H1 (cell line): ENCODE data around the gene BAD. TPM values are rescaled to one million over a fixed set of nuclear protein-coding genes. Genes with fewer than 3 reads are reported as not detected.

Experiments
- CTCF ChIA-PET: fragments of 300-600 bp; sonication (Branson Sonifier 250); formaldehyde crosslinking; loops from one replicate; lab custom pipeline; 2021; ENCODE audit not compliant: partially characterized antibody; lab: Charles Lee
- POLR2A ChIA-PET: fragments of 300-600 bp; sonication (Branson Sonifier 250); formaldehyde crosslinking; loops from one replicate; lab custom pipeline; 2021; ENCODE audit warnings: inconsistent platforms; ENCODE audit not compliant: partially characterized antibody; lab: Charles Lee
- DNase-seq, 2 experiments: peaks; one replicate each; pipeline versions ENCODE4 v3.0.0 to v3.0.0-alpha.2; 2010 to 2022; ENCODE audit warnings: low spot score in 2 of 2, low read depth in 1 of 2, mixed read lengths in 1 of 2
- FAIRE-seq: peaks from 2 replicates; lab custom pipeline; 2011; peaks lifted over from hg19 to GRCh38; lab: Jason Lieb, UNC
- H2AFZ ChIP-seq: 2 replicates; pipeline ENCODE4 v1.8.1; 2012; ENCODE audit warnings: low read length, inconsistent platforms
- H2AK5ac ChIP-seq: 2 replicates; pipeline ENCODE4 v1.6.1; 2013; ENCODE audit warnings: low read depth, low read length
- H2BK120ac ChIP-seq: replicated peaks from 2 replicates; pipeline ENCODE3; 2013; ENCODE audit warnings: low read depth, low read length, inconsistent platforms
- H2BK12ac ChIP-seq: 2 replicates; pipeline ENCODE4 v1.6.1; 2013; ENCODE audit warnings: low read depth, low read length
- H2BK15ac ChIP-seq: 2 replicates; pipeline ENCODE4 v1.6.1; 2013; ENCODE audit warnings: low read length
- H2BK20ac ChIP-seq: 2 replicates; pipeline ENCODE4 v1.6.1; 2013; ENCODE audit warnings: low read length
- H2BK5ac ChIP-seq: 2 replicates; pipeline ENCODE4 v1.6.1; 2013; ENCODE audit warnings: low read depth, low read length
- H3K14ac ChIP-seq: 2 replicates; pipeline ENCODE4 v1.6.1; 2013; ENCODE audit warnings: inconsistent platforms; ENCODE audit not compliant: insufficient read length
- H3K18ac ChIP-seq: 2 replicates; pipeline ENCODE4 v1.6.1; 2013; ENCODE audit warnings: low read length; ENCODE audit errors: extremely low read depth
- H3K23ac ChIP-seq: 2 replicates; pipeline ENCODE4 v1.6.1; 2013; ENCODE audit warnings: inconsistent platforms; ENCODE audit not compliant: insufficient read length
- H3K23me2 ChIP-seq: 2 replicates; pipeline ENCODE4 v1.6.1; 2013; ENCODE audit warnings: low read depth, low read length
- H3K27ac ChIP-seq: 2 replicates; pipeline ENCODE4 v1.6.1; 2011; ENCODE audit warnings: low read depth, low read length, inconsistent platforms
- H3K27me3 ChIP-seq, 4 experiments: replicated peaks in 1 of 4; 1 replicate in 1 of 4; 2 replicates in 3 of 4; pipeline versions ENCODE4 v1.6.1 to v1.8.1; 2011 to 2013; ENCODE audit warnings: low read length in 3 of 4, mild to moderate bottlenecking in 3 of 4, inconsistent platforms in 2 of 4, mixed read lengths in 2 of 4, moderate library complexity in 1 of 4; ENCODE audit not compliant: control insufficient read depth in 3 of 4, insufficient read depth in 3 of 4; ENCODE audit errors: extremely low read depth in 1 of 4
- H3K36me3 ChIP-seq, 4 experiments: 2 replicates each; pipeline versions ENCODE4 v1.6.1 to v1.8.1; 2011 to 2013; ENCODE audit warnings: mild to moderate bottlenecking in 4 of 4, low read length in 3 of 4, moderate library complexity in 2 of 4, control low read depth in 1 of 4, inconsistent platforms in 1 of 4; ENCODE audit not compliant: insufficient read depth in 4 of 4, control insufficient read depth in 2 of 4
- H3K4ac ChIP-seq: replicated peaks from 2 replicates; pipeline ENCODE3; 2013; ENCODE audit warnings: low read length, low read depth, mixed read lengths, inconsistent platforms; ENCODE audit not compliant: insufficient read length
- H3K4me1 ChIP-seq, 4 experiments: replicated peaks in 1 of 4; 1 replicate in 1 of 4; 2 replicates in 3 of 4; pipeline versions ENCODE4 v1.6.1 to v1.8.1; 2011 to 2013; ENCODE audit warnings: low read length in 3 of 4, inconsistent platforms in 2 of 4, mixed read lengths in 1 of 4; ENCODE audit not compliant: insufficient read depth in 4 of 4, control insufficient read depth in 3 of 4
- H3K4me2 ChIP-seq, 2 experiments: 2 replicates each; pipeline versions ENCODE4 v1.6.1 to v1.8.1; 2011 to 2013; ENCODE audit warnings: low read depth in 2 of 2, low read length in 2 of 2, control low read depth in 1 of 2, inconsistent platforms in 1 of 2, mild to moderate bottlenecking in 1 of 2; ENCODE audit not compliant: insufficient read depth in 1 of 2
- H3K4me3 ChIP-seq, 4 experiments: fragments of 200-600, 300-600 bp in 1 of 4; sonication (generic), shearing (Covaris generic), sonication (Bioruptor Twin) in 1 of 4; 2 replicates each; pipeline versions ENCODE4 v1.5.1 to v1.8.1; 2011 to 2016; ENCODE audit warnings: low read length in 4 of 4, low read depth in 3 of 4, control low read depth in 2 of 4, inconsistent platforms in 2 of 4, mild to moderate bottlenecking in 2 of 4, mixed read lengths in 1 of 4, moderate library complexity in 1 of 4; ENCODE audit not compliant: insufficient read depth in 2 of 4; ENCODE audit errors: extremely low read depth in 1 of 4
- H3K56ac ChIP-seq: replicated peaks from 2 replicates; pipeline ENCODE3; 2013; ENCODE audit warnings: low read depth, mild to moderate bottlenecking, mixed read lengths, low read length, inconsistent platforms; ENCODE audit not compliant: insufficient read length
- H3K79me1 ChIP-seq: 2 replicates; pipeline ENCODE4 v1.6.1; 2013; ENCODE audit warnings: low read depth, low read length, control low read depth
- H3K79me2 ChIP-seq, 2 experiments: 2 replicates each; pipeline versions ENCODE4 v1.6.1 to v1.8.1; 2012 to 2013; ENCODE audit warnings: low read length in 2 of 2, mild to moderate bottlenecking in 2 of 2, inconsistent platforms in 1 of 2; ENCODE audit not compliant: insufficient read depth in 2 of 2, control insufficient read depth in 1 of 2
- H3K9ac ChIP-seq, 4 experiments: replicated peaks in 1 of 4; 1 replicate in 1 of 4; 2 replicates in 3 of 4; pipeline versions ENCODE4 v1.6.1 to v1.8.1; 2011 to 2013; ENCODE audit warnings: low read depth in 3 of 4, low read length in 3 of 4, control low read depth in 2 of 4, mild to moderate bottlenecking in 2 of 4, moderate library complexity in 2 of 4, inconsistent platforms in 1 of 4; ENCODE audit errors: extremely low read depth in 1 of 4
- H3K9me3 ChIP-seq, 2 experiments: 2 replicates each; pipeline versions ENCODE4 v1.6.1 to v1.8.1; 2012 to 2013; ENCODE audit warnings: mild to moderate bottlenecking in 2 of 2, moderate library complexity in 2 of 2, control low read depth in 1 of 2, inconsistent platforms in 1 of 2, low read depth in 1 of 2, low read length in 1 of 2, mixed read lengths in 1 of 2; ENCODE audit not compliant: insufficient read depth in 2 of 2
- H4K20me1 ChIP-seq, 2 experiments: replicated peaks in 1 of 2; 2 replicates each; pipeline versions ENCODE3 to v1.8.1; 2011 to 2013; ENCODE audit warnings: inconsistent platforms in 2 of 2, low read length in 2 of 2, mild to moderate bottlenecking in 1 of 2; ENCODE audit not compliant: insufficient read depth in 2 of 2, control insufficient read depth in 1 of 2
- H4K5ac ChIP-seq: 2 replicates; pipeline ENCODE4 v1.6.1; 2013; ENCODE audit warnings: low read length, low read depth, mixed read lengths, inconsistent platforms; ENCODE audit not compliant: insufficient read length
- H4K8ac ChIP-seq: 2 replicates; pipeline ENCODE4 v1.8.0; 2013; ENCODE audit warnings: mild to moderate bottlenecking, moderate library complexity, low read length, inconsistent platforms; ENCODE audit not compliant: insufficient read depth; ENCODE audit errors: extremely low read depth
- H4K91ac ChIP-seq: replicated peaks from 2 replicates; pipeline ENCODE3; 2013; ENCODE audit warnings: low read length, mixed read lengths, inconsistent platforms; ENCODE audit not compliant: insufficient read length
- BCL11A ChIP-seq, 2 experiments: IDR thresholded peaks; one replicate each; pipeline ENCODE4 v1.6.1; 2011; ENCODE audit warnings: low read depth in 2 of 2, low read length in 2 of 2, mild to moderate bottlenecking in 2 of 2
- CBX8 ChIP-seq: fragments of 300-800, 300-1000 bp; sonication (generic); IDR thresholded peaks from 2 replicates; pipeline ENCODE4 v1.7.1; 2016; ENCODE audit warnings: low read depth, low read length, borderline replicate concordance
- HDAC6 ChIP-seq: IDR thresholded peaks from one replicate; pipeline ENCODE4 v1.7.1; 2012; ENCODE audit warnings: low read depth, mild to moderate bottlenecking, inconsistent platforms, low read length, moderate library complexity
- JUN ChIP-seq: IDR thresholded peaks from 2 replicates; pipeline ENCODE4 v1.6.1; 2011; ENCODE audit warnings: low read depth, mild to moderate bottlenecking, improper control_type of control experiment, low read length
- KDM4A ChIP-seq: IDR thresholded peaks from one replicate; pipeline ENCODE4 v1.7.1; 2012; ENCODE audit warnings: low read depth, mild to moderate bottlenecking, moderate library complexity, low read length, inconsistent platforms; ENCODE audit not compliant: severe bottlenecking
- MAFK ChIP-seq: IDR thresholded peaks from 2 replicates; pipeline ENCODE4 v1.6.1; 2012; ENCODE audit warnings: low read depth, mild to moderate bottlenecking, improper control_type of control experiment, low read length
- RBBP5 ChIP-seq: IDR thresholded peaks from 2 replicates; pipeline ENCODE4 v1.7.1; 2012; ENCODE audit warnings: low read depth, mild to moderate bottlenecking, inconsistent platforms, low read length, moderate library complexity, borderline replicate concordance
- SAP30 ChIP-seq: fragments of 300-600 bp; sonication (generic); IDR thresholded peaks from 2 replicates; pipeline ENCODE4 v1.7.1; 2012; ENCODE audit warnings: low read length, moderate library complexity, mild to moderate bottlenecking, inconsistent platforms; ENCODE audit not compliant: insufficient read depth, insufficient replicate concordance
- WGBS, 2 experiments: shearing (Covaris generic) in 1 of 2; methylation state at CpG; one replicate each; pipeline versions ENCODE4 v1.1.6 to v1.1.7; 2013 to 2015; ENCODE audit warnings: low lambda C conversion rate in 2 of 2, mixed read lengths in 2 of 2, inconsistent platforms in 1 of 2, low coverage in 1 of 2, missing lambda C conversion rate in 1 of 2; ENCODE audit not compliant: insufficient replicate concordance in 2 of 2, insufficient coverage in 1 of 2, insufficient read length in 1 of 2; ENCODE audit errors: extremely low coverage in 1 of 2, missing lambda C conversion rate in 1 of 2; 5-methylcytosine and 5-hydroxymethylcytosine counted together
- polyA plus RNA-seq, 7 experiments: library from polyadenylated mRNA; depleted of rRNA in 3 of 7; stranded (reverse) in 5 of 7; unstranded in 2 of 7; fragments of >200 nt in 5 of 7; fragments of 200-250 nt in 2 of 7; gene quantifications; 1 replicate in 5 of 7; 2 replicates in 1 of 7; 4 replicates in 1 of 7; pipeline versions ENCODE4 v1.2.1 to v1.2.3, GENCODE V29; 2011 to 2013; ENCODE audit warnings: missing spikeins in 2 of 7, mixed read lengths in 2 of 7
- total RNA-seq: library from RNA; stranded (reverse); fragmentation: NEBNext Ultra II Directional; extraction: Animal tissue kit (Norgen Biotek cat#: 25700); gene quantifications from 2 replicates; pipeline ENCODE4 v1.2.1, GENCODE V29; 2021
- TF ChIP-seq, protein P1 (sequence below): IDR thresholded peaks from 2 replicates; pipeline ENCODE4 v1.6.1; 2011; ENCODE audit warnings: low read depth, mild to moderate bottlenecking, low read length; ENCODE audit not compliant: insufficient read depth
- TF ChIP-seq, protein P2 (sequence below): IDR thresholded peaks from 2 replicates; pipeline ENCODE4 v1.6.1; 2011; ENCODE audit warnings: low read length, improper control_type of control experiment

The BAD gene
- total and polyA plus RNA-seq, 2 of the 8 experiments (the other 6 are each of a cell fraction or from before 2014, with no cell fraction given) = 23.1 to 33.7 TPM

DNA sequence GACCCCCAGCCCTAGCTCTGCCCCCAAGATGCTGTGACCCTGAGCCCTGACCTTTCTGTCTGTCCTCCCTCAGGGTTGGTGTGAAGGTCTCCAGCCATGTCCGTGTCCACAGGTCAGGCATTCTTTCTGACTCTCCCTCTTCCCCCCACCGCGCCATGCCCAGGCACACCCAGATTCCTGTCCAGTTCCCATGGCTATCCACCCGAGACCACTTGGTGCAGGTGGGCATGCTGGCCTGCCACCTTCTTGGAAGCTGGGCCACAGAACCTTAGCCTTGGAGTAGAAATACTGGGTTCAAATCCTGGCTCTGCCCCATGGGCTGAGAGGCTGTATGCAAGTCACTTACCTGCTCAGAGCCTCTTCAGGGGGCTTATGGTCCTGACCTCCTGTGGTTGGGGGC lies 35.4 kb downstream of the BAD start:
- POLR2A ChIA-PET = interaction anchor here (0.7 to 13.1 kb wide), 13 partner anchors 6 to 69 kb away, joined by 3 to 352 read pairs (median 7); partner anchors contain the start of genes DNAJC4, ESRRA, FKBP2 and KCNK4
- no peak overlapping the region for H2AFZ ChIP-seq
- TF ChIP-seq CBX8 (no peak), JUN (no peak), SAP30 (no peak), KDM4A (no peak), RBBP5 (no peak), BCL11A (IDR thresholded peaks at IDR 0.05; ENCODE audit: low read depth in 2 of 2, low read length in 2 of 2) (no peak), HDAC6 (no peak), MAFK (no peak)
- TF ChIP-seq, protein P1, sequence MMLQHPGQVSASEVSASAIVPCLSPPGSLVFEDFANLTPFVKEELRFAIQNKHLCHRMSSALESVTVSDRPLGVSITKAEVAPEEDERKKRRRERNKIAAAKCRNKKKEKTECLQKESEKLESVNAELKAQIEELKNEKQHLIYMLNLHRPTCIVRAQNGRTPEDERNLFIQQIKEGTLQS = no peak
- TF ChIP-seq, protein P2, sequence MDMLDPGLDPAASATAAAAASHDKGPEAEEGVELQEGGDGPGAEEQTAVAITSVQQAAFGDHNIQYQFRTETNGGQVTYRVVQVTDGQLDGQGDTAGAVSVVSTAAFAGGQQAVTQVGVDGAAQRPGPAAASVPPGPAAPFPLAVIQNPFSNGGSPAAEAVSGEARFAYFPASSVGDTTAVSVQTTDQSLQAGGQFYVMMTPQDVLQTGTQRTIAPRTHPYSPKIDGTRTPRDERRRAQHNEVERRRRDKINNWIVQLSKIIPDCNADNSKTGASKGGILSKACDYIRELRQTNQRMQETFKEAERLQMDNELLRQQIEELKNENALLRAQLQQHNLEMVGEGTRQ = no peak

More for the DNA sequence above, 35.4 kb downstream of the BAD start:
- CTCF ChIA-PET = interaction anchor here (0.5 to 10.0 kb wide), 10 partner anchors 12 to 104 kb away, joined by 3 to 102 read pairs (median 6); partner anchors contain the start of genes CATSPERZ, ESRRA and FERMT3
- Histone ChIP-seq H2BK15ac (peak overlapping the region; percentile 97), H4K5ac (peak overlapping the region; percentile 14), H2BK20ac (peak overlapping the region; percentile 88), H4K8ac (no peak overlapping the region), H3K79me2 (peaks cover 6 to 37% of the 10 kb centered on the region in 2 experiments; a peak in 3 of 4 replicates), H3K4me3 (peak overlapping the region in 2 of 4 experiments; percentile 5 to 63; a peak in 2 of 8 replicates), H2AK5ac (peak overlapping the region; percentile 18; the same call in 1 of the 2 replicates), H3K36me3 (peaks cover 0 to 8% (median 1%) of the 10 kb centered on the region in 4 experiments; a peak in 3 of 8 replicates), H3K4me1 (peaks cover 0 to 47% (median 35%) of the 10 kb centered on the region in 4 experiments; a peak in 6 of 7 replicates), H3K79me1 (peaks cover 9% of the 10 kb centered on the region), H3K18ac (peak overlapping the region; percentile 20), H3K23me2 (peaks cover 20% of the 10 kb centered on the region), H3K9me3 (no peaks in the 10 kb centered on the region), H2BK5ac (peak overlapping the region; percentile 88; the same call in 1 of the 2 replicates), H3K56ac (peak overlapping the region; percentile 1), H3K23ac (no peak overlapping the region), H3K27ac (peak overlapping the region; percentile 69; the same call in 1 of the 2 replicates), H3K27me3 (no peaks in the 10 kb centered on the region), H4K91ac (peak overlapping the region; percentile 59), H2BK120ac (peak overlapping the region; percentile 1), H3K4me2 (peak overlapping the region; percentile 73 to 99), H3K14ac (no peak overlapping the region), H2BK12ac (peak overlapping the region; percentile 82; the same call in 1 of the 2 replicates), H3K9ac (no peak overlapping the region), H3K4ac (peak overlapping the region; percentile 10), H4K20me1 (peaks cover 6 to 15% of the 10 kb centered on the region in 2 experiments)
- 85% methylated on average over 4 of the region's 4 CpGs; no CpG with 5 or more reads in 1 of the 2 experiments for WGBS, 2 experiments
- FAIRE-seq (no peak), DNase-seq (peak in 1 of 2 experiments; percentile 58)
